ENCODE data around the gene CEP83. TPM values are rescaled to one million over a fixed set of nuclear protein-coding genes. Genes with fewer than 3 reads are reported as not detected.
A peak's percentile ranks its signal among the peaks of the same experiment; 100 is the strongest.

Gene CEP83
- total and polyA plus RNA-seq, 2 experiments from 2014 or later: 29.8 to 33.7 TPM

DNA sequence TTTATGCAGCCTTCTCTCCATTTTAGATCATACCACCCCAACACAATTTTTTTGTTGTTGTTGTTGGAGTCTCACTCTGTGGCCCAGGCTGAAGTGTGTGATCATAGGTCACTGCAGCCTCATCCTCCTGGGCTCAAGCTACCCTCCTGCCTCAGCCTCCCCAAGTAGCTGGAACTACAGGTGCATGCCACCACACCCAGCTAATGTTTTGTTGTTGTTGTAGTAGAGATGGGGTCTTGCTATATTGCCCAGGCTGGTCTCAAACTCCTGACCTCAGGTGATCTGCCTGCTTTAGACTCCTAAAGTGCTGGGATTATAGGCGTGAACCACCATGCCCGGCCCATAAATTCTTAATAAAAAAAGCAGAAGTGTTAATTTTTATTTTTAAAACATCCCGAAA is 199.7 kb downstream of the CEP83 start:
- Mint-ChIP-seq H3K4me1 (peaks cover 59% of the 10 kb centered on the region), H3K36me3 (ENCODE audit: low read depth) (peaks cover 8% of the 10 kb centered on the region), H3K4me3 (no peak overlapping the region)

More for the DNA sequence above, 199.7 kb downstream of the CEP83 start:
- peaks cover 7% of the 10 kb centered on the region; the same call in 2 of the 3 replicates for H3K9me3 Mint-ChIP-seq
- Histone ChIP-seq H4K20me1 (replicated peaks; ENCODE audit: insufficient read depth) (no peaks in the 10 kb centered on the region), H3K79me2 (replicated peaks; ENCODE audit: insufficient read depth) (no peaks in the 10 kb centered on the region), H3K9me2 (ENCODE audit: insufficient read depth) (peaks cover 4% of the 10 kb centered on the region; the same call in 1 of the 2 replicates), H3K27me3 (ENCODE audit: insufficient read depth) (no peaks in the 10 kb centered on the region), H3K4me1 (ENCODE audit: insufficient read depth) (peaks cover 45% of the 10 kb centered on the region), H3K27ac (ENCODE audit: low read depth) (peak overlapping the region; percentile 84), H2AFZ (no peak overlapping the region), H3F3A (replicated peaks; ENCODE audit: low read depth) (peaks cover 10% of the 10 kb centered on the region), H3K4me2 (peak overlapping the region; percentile 51; the same call in 1 of the 2 replicates), H3K4me3 (no peak overlapping the region), H3K36me3 (ENCODE audit: insufficient read depth) (no peaks in the 10 kb centered on the region; the same call in 1 of the 2 replicates)
- TF ChIP-seq, protein P1, sequence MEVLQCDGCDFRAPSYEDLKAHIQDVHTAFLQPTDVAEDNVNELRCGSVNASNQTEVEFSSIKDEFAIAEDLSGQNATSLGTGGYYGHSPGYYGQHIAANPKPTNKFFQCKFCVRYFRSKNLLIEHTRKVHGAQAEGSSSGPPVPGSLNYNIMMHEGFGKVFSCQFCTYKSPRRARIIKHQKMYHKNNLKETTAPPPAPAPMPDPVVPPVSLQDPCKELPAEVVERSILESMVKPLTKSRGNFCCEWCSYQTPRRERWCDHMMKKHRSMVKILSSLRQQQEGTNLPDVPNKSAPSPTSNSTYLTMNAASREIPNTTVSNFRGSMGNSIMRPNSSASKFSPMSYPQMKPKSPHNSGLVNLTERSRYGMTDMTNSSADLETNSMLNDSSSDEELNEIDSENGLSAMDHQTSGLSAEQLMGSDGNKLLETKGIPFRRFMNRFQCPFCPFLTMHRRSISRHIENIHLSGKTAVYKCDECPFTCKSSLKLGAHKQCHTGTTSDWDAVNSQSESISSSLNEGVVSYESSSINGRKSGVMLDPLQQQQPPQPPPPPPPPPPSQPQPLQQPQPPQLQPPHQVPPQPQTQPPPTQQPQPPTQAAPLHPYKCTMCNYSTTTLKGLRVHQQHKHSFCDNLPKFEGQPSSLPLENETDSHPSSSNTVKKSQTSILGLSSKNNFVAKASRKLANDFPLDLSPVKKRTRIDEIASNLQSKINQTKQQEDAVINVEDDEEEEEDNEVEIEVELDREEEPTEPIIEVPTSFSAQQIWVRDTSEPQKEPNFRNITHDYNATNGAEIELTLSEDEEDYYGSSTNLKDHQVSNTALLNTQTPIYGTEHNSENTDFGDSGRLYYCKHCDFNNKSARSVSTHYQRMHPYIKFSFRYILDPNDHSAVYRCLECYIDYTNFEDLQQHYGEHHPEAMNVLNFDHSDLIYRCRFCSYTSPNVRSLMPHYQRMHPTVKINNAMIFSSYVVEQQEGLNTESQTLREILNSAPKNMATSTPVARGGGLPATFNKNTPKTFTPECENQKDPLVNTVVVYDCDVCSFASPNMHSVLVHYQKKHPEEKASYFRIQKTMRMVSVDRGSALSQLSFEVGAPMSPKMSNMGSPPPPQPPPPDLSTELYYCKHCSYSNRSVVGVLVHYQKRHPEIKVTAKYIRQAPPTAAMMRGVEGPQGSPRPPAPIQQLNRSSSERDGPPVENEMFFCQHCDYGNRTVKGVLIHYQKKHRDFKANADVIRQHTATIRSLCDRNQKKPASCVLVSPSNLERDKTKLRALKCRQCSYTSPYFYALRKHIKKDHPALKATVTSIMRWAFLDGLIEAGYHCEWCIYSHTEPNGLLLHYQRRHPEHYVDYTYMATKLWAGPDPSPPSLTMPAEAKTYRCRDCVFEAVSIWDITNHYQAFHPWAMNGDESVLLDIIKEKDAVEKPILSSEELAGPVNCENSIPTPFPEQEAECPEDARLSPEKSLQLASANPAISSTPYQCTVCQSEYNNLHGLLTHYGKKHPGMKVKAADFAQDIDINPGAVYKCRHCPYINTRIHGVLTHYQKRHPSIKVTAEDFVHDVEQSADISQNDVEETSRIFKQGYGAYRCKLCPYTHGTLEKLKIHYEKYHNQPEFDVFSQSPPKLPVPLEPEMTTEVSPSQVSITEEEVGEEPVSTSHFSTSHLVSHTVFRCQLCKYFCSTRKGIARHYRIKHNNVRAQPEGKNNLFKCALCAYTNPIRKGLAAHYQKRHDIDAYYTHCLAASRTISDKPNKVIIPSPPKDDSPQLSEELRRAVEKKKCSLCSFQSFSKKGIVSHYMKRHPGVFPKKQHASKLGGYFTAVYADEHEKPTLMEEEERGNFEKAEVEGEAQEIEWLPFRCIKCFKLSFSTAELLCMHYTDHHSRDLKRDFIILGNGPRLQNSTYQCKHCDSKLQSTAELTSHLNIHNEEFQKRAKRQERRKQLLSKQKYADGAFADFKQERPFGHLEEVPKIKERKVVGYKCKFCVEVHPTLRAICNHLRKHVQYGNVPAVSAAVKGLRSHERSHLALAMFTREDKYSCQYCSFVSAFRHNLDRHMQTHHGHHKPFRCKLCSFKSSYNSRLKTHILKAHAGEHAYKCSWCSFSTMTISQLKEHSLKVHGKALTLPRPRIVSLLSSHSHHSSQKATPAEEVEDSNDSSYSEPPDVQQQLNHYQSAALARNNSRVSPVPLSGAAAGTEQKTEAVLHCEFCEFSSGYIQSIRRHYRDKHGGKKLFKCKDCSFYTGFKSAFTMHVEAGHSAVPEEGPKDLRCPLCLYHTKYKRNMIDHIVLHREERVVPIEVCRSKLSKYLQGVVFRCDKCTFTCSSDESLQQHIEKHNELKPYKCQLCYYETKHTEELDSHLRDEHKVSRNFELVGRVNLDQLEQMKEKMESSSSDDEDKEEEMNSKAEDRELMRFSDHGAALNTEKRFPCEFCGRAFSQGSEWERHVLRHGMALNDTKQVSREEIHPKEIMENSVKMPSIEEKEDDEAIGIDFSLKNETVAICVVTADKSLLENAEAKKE (CRISPR knock-in tag; IDR thresholded peaks at IDR 0.05): no peak
- TF ChIP-seq JUNB (IDR thresholded peaks at IDR 0.05; ENCODE audit: unreplicated experiment) (no peak), NANOG (IDR thresholded peaks at IDR 0.05; ENCODE audit: borderline replicate concordance) (no peak), ZNF331 (CRISPR knock-in tag; IDR thresholded peaks at IDR 0.05; ENCODE audit: low read depth) (no peak), POLR2AphosphoS5 (IDR thresholded peaks at IDR 0.05; ENCODE audit: low read depth) (no peak), ZNF114 (CRISPR knock-in tag; IDR thresholded peaks at IDR 0.05) (no peak)
- TF ChIP-seq, protein P2, sequence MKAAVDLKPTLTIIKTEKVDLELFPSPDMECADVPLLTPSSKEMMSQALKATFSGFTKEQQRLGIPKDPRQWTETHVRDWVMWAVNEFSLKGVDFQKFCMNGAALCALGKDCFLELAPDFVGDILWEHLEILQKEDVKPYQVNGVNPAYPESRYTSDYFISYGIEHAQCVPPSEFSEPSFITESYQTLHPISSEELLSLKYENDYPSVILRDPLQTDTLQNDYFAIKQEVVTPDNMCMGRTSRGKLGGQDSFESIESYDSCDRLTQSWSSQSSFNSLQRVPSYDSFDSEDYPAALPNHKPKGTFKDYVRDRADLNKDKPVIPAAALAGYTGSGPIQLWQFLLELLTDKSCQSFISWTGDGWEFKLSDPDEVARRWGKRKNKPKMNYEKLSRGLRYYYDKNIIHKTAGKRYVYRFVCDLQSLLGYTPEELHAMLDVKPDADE (IDR thresholded peaks at IDR 0.05): no peak
- TF ChIP-seq, protein P3, sequence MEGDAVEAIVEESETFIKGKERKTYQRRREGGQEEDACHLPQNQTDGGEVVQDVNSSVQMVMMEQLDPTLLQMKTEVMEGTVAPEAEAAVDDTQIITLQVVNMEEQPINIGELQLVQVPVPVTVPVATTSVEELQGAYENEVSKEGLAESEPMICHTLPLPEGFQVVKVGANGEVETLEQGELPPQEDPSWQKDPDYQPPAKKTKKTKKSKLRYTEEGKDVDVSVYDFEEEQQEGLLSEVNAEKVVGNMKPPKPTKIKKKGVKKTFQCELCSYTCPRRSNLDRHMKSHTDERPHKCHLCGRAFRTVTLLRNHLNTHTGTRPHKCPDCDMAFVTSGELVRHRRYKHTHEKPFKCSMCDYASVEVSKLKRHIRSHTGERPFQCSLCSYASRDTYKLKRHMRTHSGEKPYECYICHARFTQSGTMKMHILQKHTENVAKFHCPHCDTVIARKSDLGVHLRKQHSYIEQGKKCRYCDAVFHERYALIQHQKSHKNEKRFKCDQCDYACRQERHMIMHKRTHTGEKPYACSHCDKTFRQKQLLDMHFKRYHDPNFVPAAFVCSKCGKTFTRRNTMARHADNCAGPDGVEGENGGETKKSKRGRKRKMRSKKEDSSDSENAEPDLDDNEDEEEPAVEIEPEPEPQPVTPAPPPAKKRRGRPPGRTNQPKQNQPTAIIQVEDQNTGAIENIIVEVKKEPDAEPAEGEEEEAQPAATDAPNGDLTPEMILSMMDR (conservative IDR thresholded peaks at IDR 0.05; ENCODE audit: low read depth in 2 of 2): no peak
- H3K27me3 Mint-ChIP-seq (ENCODE audit: insufficient read depth, low read depth, poor library complexity): peaks cover 29% of the 10 kb centered on the region
- DNase-seq (ENCODE audit: low spot score) (no peak), ATAC-seq (no peak)
- H3K27ac Mint-ChIP-seq: no peak overlapping the region

Data from GM23338 (cell line).